ENCODE results near the gene ATP2C2. TPM values are rescaled to one million over a fixed set of nuclear protein-coding genes. Genes with fewer than 3 reads are reported as not detected.

The ATP2C2 gene
- polyA plus RNA-seq, 1 donor (not counting 4 experiments of a cell fraction or from before 2014, with no cell fraction given) = 0.96 TPM

- Histone ChIP-seq H3K4me2 (ENCODE audit: control insufficient read depth, extremely low read depth, insufficient read depth, low read depth, low read length) (no peak overlapping the region), H3K9me1 (ENCODE audit: control insufficient read depth, extremely low read depth, insufficient read depth, low read length) (no peaks in the 10 kb centered on the region), H3K4me3 (ENCODE audit: control insufficient read depth in 2 of 3, extremely low read depth in 1 of 3, insufficient read depth in 2 of 3, low read depth in 1 of 3, low read length in 3 of 3) (no peak overlapping the region), H3K4me1 (ENCODE audit: control insufficient read depth, extremely low read depth, insufficient read depth, low read length) (no peaks in the 10 kb centered on the region), H3K9me3 (ENCODE audit: control insufficient read depth, low read depth, low read length) (no peaks in the 10 kb centered on the region), H3K27me3 (ENCODE audit: control insufficient read depth, extremely low read depth, insufficient read depth, low read length) (no peaks in the 10 kb centered on the region), H3K9ac (ENCODE audit: control insufficient read depth, extremely low read depth, insufficient read depth, low read length) (no peak overlapping the region), H4K20me1 (ENCODE audit: control insufficient read depth, extremely low read depth, insufficient read depth, low read length) (no peaks in the 10 kb centered on the region), H2AFZ (ENCODE audit: control insufficient read depth, low read length) (no peak overlapping the region), H3K79me2 (ENCODE audit: control insufficient read depth, insufficient read depth, low read length) (no peaks in the 10 kb centered on the region), H3K36me3 (ENCODE audit: control insufficient read depth in 2 of 2, extremely low read depth in 1 of 2, insufficient read depth in 2 of 2, low read length in 2 of 2) (no peaks in the 10 kb centered on the region), H3K27ac (ENCODE audit: control insufficient read depth, insufficient read depth, low read length) (no peak overlapping the region)
- TF ChIP-seq EZH2 (IDR thresholded peaks at IDR 0.05; ENCODE audit: low read length) (no peak), CTCF (optimal IDR thresholded peaks at IDR 0.05 in 1 of 3, IDR thresholded peaks at IDR 0.05 in 1 of 3, conservative IDR thresholded peaks at IDR 0.05 in 1 of 3; ENCODE audit: extremely low read depth in 1 of 3, insufficient read depth in 2 of 3, low read length in 3 of 3) (no peak)
- DNase-seq (ENCODE audit: low read depth, low spot score) (no peak), FAIRE-seq (no peak)
- dilution Hi-C loops (cut with MboI; ENCODE audit: extremely low pct_ligation_motif_present, low sequenced_read_pairs) = no loop called here
Observed at GRCh38 chr16:84414789-84415326, 46.5 kb downstream of the ATP2C2 start.

- H3K27ac ChIP-seq (ENCODE audit: control insufficient read depth, insufficient read depth, low read length) = no peak overlapping the region
- H2AFZ ChIP-seq (ENCODE audit: control insufficient read depth, low read length) = no peak overlapping the region
- H4K20me1 ChIP-seq (ENCODE audit: control insufficient read depth, extremely low read depth, insufficient read depth, low read length) = no peaks in the 10 kb centered on the region
- H3K9me1 ChIP-seq (ENCODE audit: control insufficient read depth, extremely low read depth, insufficient read depth, low read length) = no peaks in the 10 kb centered on the region
- no peaks in the 10 kb centered on the region for H3K27me3 ChIP-seq (ENCODE audit: control insufficient read depth, extremely low read depth, insufficient read depth, low read length)
- no peak for FAIRE-seq
- H3K79me2 ChIP-seq (ENCODE audit: control insufficient read depth, insufficient read depth, low read length) = no peaks in the 10 kb centered on the region
- no peak for DNase-seq (ENCODE audit: low read depth, low spot score)
- H3K36me3 ChIP-seq (ENCODE audit: control insufficient read depth in 2 of 2, extremely low read depth in 1 of 2, insufficient read depth in 2 of 2, low read length in 2 of 2) = no peaks in the 10 kb centered on the region
- H3K4me2 ChIP-seq (ENCODE audit: control insufficient read depth, extremely low read depth, insufficient read depth, low read depth, low read length) = no peak overlapping the region
- H3K4me1 ChIP-seq (ENCODE audit: control insufficient read depth, extremely low read depth, insufficient read depth, low read length) = no peaks in the 10 kb centered on the region
- no peak for TF ChIP-seq CTCF (optimal IDR thresholded peaks at IDR 0.05 in 1 of 3, IDR thresholded peaks at IDR 0.05 in 1 of 3, conservative IDR thresholded peaks at IDR 0.05 in 1 of 3; ENCODE audit: extremely low read depth in 1 of 3, insufficient read depth in 2 of 3, low read length in 3 of 3)
- TF ChIP-seq EZH2 (IDR thresholded peaks at IDR 0.05; ENCODE audit: low read length) = no peak
- dilution Hi-C loops (cut with MboI; ENCODE audit: extremely low pct_ligation_motif_present, low sequenced_read_pairs) = no loop called here
- no peak overlapping the region for H3K4me3 ChIP-seq (ENCODE audit: control insufficient read depth in 2 of 3, extremely low read depth in 1 of 3, insufficient read depth in 2 of 3, low read depth in 1 of 3, low read length in 3 of 3)
- H3K9me3 ChIP-seq (ENCODE audit: control insufficient read depth, low read depth, low read length) = no peaks in the 10 kb centered on the region
- no peak overlapping the region for H3K9ac ChIP-seq (ENCODE audit: control insufficient read depth, extremely low read depth, insufficient read depth, low read length)
Observed at GRCh38 chr16:84416407-84417321, 48.3 kb downstream of the ATP2C2 start.
